Cardiac muscle cell (in vitro differentiated cells and primary cell): ENCODE measurements around the gene UTP18. TPM values are rescaled to one million over a fixed set of nuclear protein-coding genes. Genes with fewer than 3 reads are reported as not detected.

Experiments used
- DNase-seq, 2 donors: peaks; one replicate each; pipeline versions ENCODE4 v3.0.0 to v3.0.0-alpha.2; 2010 to 2017; ENCODE audit warnings: low read depth in 1 of 2, low spot score in 1 of 2
- H3K27ac ChIP-seq: fragments of 200-600 bp; sonication (generic); 2 replicates; pipeline ENCODE4 v1.5.1; 2016
- H3K27me3 ChIP-seq: fragments of 200-600 bp; sonication (generic); 2 replicates; pipeline ENCODE4 v1.6.0; 2016; ENCODE audit warnings: control low read depth
- H3K36me3 ChIP-seq: fragments of 200-600 bp; sonication (generic); 2 replicates; pipeline ENCODE4 v1.5.1; 2016; ENCODE audit warnings: control low read depth
- H3K4me1 ChIP-seq: fragments of 200-600 bp; sonication (generic); 2 replicates; pipeline ENCODE4 v1.8.1; 2017; ENCODE audit warnings: low read depth, mild to moderate bottlenecking, mixed run types
- H3K4me3 ChIP-seq: fragments of 200-600 bp; sonication (generic); 2 replicates; pipeline ENCODE4 v1.5.1; 2016; ENCODE audit warnings: mild to moderate bottlenecking
- H3K9me3 ChIP-seq: fragments of 200-600 bp; sonication (generic); 2 replicates; pipeline ENCODE4 v1.5.1; 2017; ENCODE audit warnings: low read depth, mild to moderate bottlenecking, control low read depth
- polyA plus RNA-seq: library from polyadenylated mRNA; unstranded; fragments of >200 nt; fragmentation: Nextera tagmentation; extraction: Ambion mirVana; gene quantifications from 2 replicates; pipeline ENCODE4 v1.2.1, GENCODE V29; 2016
- total RNA-seq: library from RNA; depleted of rRNA; stranded (reverse); fragments of >200 nt; gene quantifications from 2 replicates; pipeline ENCODE4 v1.2.3, GENCODE V29; 2016
- TF ChIP-seq, protein P1 (sequence below): IDR thresholded peaks from 2 replicates; pipeline ENCODE4 v1.5.1; 2012; ENCODE audit warnings: low read depth, mild to moderate bottlenecking, low read length

UTP18 gene
- total and polyA plus RNA-seq, 2 experiments from 2014 or later, result 19.2 to 24.9 TPM

DNA sequence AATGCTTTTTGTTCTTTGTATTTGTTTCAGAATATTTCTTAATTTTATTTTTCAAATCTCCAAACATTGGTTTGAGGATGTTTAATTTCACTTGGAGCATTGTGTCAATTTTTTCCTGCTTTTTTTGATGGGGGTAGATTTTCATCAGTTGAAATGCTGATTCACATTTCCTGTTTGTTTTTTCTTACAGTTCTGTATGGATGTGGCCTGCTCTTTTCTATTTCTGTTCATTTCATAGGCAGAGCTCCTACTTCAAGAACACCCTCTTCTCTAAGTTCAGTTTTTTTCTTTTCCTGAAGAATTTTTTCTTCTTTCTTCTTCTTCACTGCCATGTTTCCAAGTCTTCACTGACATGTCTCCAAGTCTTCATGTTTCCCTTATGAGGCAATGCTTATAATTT, 9.3 kb upstream of the UTP18 start:
- peak in 1 of 2 donors; percentile 1 for DNase-seq
- peaks cover 6% of the 10 kb centered on the region for H3K36me3 ChIP-seq
- TF ChIP-seq, protein P1, sequence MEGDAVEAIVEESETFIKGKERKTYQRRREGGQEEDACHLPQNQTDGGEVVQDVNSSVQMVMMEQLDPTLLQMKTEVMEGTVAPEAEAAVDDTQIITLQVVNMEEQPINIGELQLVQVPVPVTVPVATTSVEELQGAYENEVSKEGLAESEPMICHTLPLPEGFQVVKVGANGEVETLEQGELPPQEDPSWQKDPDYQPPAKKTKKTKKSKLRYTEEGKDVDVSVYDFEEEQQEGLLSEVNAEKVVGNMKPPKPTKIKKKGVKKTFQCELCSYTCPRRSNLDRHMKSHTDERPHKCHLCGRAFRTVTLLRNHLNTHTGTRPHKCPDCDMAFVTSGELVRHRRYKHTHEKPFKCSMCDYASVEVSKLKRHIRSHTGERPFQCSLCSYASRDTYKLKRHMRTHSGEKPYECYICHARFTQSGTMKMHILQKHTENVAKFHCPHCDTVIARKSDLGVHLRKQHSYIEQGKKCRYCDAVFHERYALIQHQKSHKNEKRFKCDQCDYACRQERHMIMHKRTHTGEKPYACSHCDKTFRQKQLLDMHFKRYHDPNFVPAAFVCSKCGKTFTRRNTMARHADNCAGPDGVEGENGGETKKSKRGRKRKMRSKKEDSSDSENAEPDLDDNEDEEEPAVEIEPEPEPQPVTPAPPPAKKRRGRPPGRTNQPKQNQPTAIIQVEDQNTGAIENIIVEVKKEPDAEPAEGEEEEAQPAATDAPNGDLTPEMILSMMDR, result no peak

DNA sequence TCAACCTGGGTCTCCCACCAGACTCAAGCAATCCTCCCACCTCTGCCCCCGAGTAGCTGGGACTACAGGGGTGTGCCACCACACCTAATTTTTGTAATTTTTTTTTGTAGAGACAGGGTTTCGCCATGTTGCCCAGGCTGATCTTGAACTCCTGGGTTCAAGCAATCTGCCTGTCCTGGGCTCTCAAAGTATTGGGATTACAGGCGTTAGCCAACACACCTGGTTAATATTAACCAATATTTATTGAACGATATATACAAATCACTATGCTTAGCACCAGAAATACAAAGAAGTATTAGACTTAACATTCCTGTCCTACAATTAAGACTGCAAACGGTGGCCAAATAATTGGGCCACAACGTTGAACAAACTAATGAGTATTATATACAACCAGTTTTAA, 4.7 kb upstream of the UTP18 start:
- TF ChIP-seq, protein P1, result no peak
- no peaks in the 10 kb centered on the region for H3K9me3 ChIP-seq
- H3K36me3 ChIP-seq, result peaks cover 6% of the 10 kb centered on the region
- H3K27ac ChIP-seq, result no peak overlapping the region
- H3K4me1 ChIP-seq, result peaks cover 23% of the 10 kb centered on the region
- no peak overlapping the region for H3K4me3 ChIP-seq
- DNase-seq, result no peak
- H3K27me3 ChIP-seq, result no peaks in the 10 kb centered on the region

More for the DNA sequence above, 9.3 kb upstream of the UTP18 start:
- H3K27me3 ChIP-seq, result no peaks in the 10 kb centered on the region
- no peaks in the 10 kb centered on the region for H3K9me3 ChIP-seq
- no peak overlapping the region for H3K27ac ChIP-seq
- no peak overlapping the region for H3K4me3 ChIP-seq
- no peaks in the 10 kb centered on the region for H3K4me1 ChIP-seq

DNA sequence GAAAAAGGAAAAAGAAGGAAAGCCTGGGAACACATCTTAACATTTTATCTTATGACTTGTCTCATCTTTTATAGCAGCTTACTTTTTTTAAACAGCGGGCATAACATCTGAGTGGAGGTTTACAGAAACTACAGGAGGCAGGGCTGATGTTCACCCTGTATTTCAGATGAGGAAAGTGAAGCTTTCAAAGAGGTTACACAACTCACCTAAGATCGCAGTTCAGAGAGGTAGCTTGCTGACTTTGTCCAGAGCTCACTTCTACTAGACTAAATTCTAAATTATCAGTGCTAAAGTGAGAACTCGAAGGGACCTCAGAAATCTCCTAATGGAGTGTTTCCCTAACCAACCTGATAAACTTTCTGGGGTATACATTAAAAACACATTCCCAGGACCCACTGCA, 4.2 kb upstream of the UTP18 start:
- peaks cover 23% of the 10 kb centered on the region for H3K4me1 ChIP-seq
- no peak for DNase-seq
- TF ChIP-seq, protein P1, result no peak
- no peaks in the 10 kb centered on the region for H3K9me3 ChIP-seq
- H3K36me3 ChIP-seq, result peaks cover 6% of the 10 kb centered on the region
- H3K4me3 ChIP-seq, result no peak overlapping the region
- H3K27ac ChIP-seq, result no peak overlapping the region
- no peaks in the 10 kb centered on the region for H3K27me3 ChIP-seq

DNA sequence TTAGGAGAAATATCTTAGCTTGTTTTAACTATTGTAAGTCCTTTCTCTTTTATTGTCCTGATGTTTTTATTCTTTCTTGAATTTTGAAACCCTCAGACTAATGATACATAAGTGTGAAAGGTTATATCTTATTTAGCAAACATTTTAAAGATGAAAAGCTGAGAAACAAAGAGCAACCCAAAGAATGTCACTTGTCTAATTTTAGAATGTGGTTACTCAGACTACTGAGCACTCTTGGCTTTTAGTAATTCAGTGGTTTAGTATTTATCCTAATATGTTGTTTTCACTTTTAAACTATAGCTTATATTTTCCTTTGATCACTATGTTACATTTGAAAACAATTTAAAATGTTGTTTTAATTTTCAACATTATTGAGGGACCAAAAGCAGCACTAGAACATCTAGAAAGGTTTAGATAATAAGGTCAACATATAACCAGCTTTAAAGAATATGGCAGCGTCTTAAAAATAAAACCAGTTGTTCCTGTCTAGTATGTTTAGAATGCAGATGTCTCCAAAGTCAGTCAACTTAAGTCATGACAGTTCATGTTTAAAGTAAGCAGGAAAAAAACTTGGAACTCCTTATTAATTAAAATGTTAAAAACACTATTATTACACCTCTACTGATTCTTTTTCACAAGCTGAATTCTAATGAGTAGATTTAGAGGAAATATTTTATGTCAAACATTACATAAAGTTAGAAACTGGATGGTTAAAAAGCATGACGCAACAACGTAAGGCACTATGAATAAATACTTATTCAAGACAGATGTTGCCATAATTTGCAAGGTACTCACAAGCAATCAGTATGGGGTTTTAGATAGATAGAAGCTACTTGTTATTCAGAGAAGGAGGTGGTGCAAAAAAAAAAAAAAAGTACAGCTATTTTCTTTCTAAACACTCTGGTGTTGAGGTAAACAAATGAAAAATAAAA, 2.9 kb upstream of the UTP18 start:
- peak in 1 of 2 donors; percentile 4 for DNase-seq
- H3K4me1 ChIP-seq, result peaks cover 30% of the 10 kb centered on the region
- H3K27ac ChIP-seq, result peak overlapping the region; percentile 98
- peaks cover 6% of the 10 kb centered on the region for H3K36me3 ChIP-seq
- H3K9me3 ChIP-seq, result no peaks in the 10 kb centered on the region
- H3K4me3 ChIP-seq, result peak overlapping the region; percentile 71
- H3K27me3 ChIP-seq, result no peaks in the 10 kb centered on the region
- TF ChIP-seq, protein P1, result no peak

DNA sequence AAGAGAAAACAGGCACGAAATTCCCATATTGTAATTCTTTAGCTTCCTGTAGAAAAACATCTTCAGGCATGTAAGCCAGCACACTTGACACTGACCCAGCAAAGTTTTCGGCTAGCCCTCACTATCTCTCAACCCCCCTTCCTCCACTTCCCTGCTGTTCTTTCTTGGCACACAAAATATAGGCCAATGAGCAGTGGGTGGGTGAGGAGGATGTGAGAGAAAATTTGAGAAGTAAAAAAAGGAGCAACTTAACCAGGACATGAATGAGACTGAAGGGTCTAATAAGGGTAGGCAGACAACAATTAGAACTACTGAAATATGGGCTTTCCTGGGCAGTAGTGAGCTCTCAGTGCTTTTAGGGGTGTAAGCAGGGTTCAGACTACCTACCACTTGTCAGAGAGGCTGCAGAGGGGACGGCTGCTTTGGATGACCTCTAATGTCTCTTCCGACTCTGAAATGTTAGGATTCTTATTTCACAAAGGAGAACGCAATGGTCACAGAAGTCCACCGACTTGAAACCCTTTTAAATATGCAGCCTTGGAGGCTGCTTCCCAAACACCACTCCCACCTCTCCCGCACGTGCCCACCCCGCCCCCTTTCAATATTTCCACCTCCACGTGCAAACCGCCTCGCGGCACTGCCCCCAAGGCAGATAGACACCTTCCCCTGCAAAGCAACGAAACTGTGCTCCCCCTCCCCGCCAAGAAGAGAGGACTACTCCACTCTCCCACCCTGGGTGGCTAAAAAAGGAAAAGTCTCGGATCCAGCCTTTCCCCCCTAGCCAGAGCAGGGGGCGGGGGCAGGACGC, 1.4 kb upstream of the UTP18 start:
- H3K4me1 ChIP-seq, result peaks cover 30% of the 10 kb centered on the region
- TF ChIP-seq, protein P1, result no peak
- no peaks in the 10 kb centered on the region for H3K27me3 ChIP-seq
- DNase-seq, result peak; percentile 44 to 59
- H3K36me3 ChIP-seq, result no peaks in the 10 kb centered on the region
- peak overlapping the region; percentile 71 for H3K4me3 ChIP-seq
- H3K9me3 ChIP-seq, result no peaks in the 10 kb centered on the region
- H3K27ac ChIP-seq, result peak overlapping the region; percentile 98
